LNCAP (cell line): ENCODE data around the gene RAB40B.

Source experiments
- CTCF ChIP-seq: fragments of 450-650 bp; IDR thresholded peaks from 2 replicates; pipeline ENCODE4 v1.5.1; 2017; ENCODE audit warnings: mild to moderate bottlenecking

Gene RAB40B

GRCh38 chr17:82691714-82692113 is 6.8 kb downstream of the RAB40B start:
- TF ChIP-seq CTCF, result no peak

- no peak for TF ChIP-seq CTCF
Observed at GRCh38 chr17:82690786-82691489, 7.6 kb downstream of the RAB40B start.

GRCh38 chr17:82689077-82689476 is 9.4 kb downstream of the RAB40B start:
- TF ChIP-seq CTCF, result no peak

- TF ChIP-seq CTCF, result no peak
Observed at GRCh38 chr17:82687871-82688270, 10.6 kb downstream of the RAB40B start.

GRCh38 chr17:82687375-82687861 is 11.1 kb downstream of the RAB40B start:
- TF ChIP-seq CTCF, result no peak

- no peak for TF ChIP-seq CTCF
Observed at GRCh38 chr17:82686366-82687324, 11.9 kb downstream of the RAB40B start.

GRCh38 chr17:82685291-82685690 is 13.2 kb downstream of the RAB40B start:
- TF ChIP-seq CTCF, result no peak
